ENCODE measurements around the gene ASPRV1. TPM values are rescaled to one million over a fixed set of nuclear protein-coding genes. Genes with fewer than 3 reads are reported as not detected.

ASPRV1 gene
- polyA plus RNA-seq, 3 donors, result 0.25 to 0.52 (median 0.27) TPM

DNA sequence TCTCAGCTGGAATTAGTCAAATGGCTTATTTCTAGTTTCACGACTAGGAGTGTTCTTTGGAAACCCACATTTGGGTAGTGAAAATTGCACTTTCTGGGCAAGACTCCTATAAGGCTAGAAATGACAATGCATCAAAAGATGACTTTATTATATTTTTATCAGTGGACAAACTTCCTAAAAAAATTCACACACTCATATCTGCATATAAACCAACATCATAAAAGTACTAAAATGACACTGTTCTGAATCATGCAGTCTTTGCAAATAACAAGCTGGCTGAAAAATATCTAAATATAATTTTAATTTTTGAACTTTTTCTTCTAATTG lies 28.9 kb downstream of the ASPRV1 start:
- no peaks in the 10 kb centered on the region for H3K27me3 Mint-ChIP-seq (ENCODE audit: low read depth in 3 of 3)
- H3K27ac ChIP-seq (ENCODE audit: low read depth in 1 of 2, low read length in 2 of 2), result peak overlapping the region; percentile 57 to 94
- H4K20me1 ChIP-seq (ENCODE audit: insufficient read depth, low read length), result peaks cover 62% of the 10 kb centered on the region
- peaks cover 37 to 63% of the 10 kb centered on the region in 2 donors for H3K36me3 ChIP-seq (replicated peaks in 1 of 2; ENCODE audit: control insufficient read depth in 1 of 2, insufficient read depth in 2 of 2, low read length in 2 of 2)
- no peak overlapping the region for H3K4me3 Mint-ChIP-seq
- H3K4me2 ChIP-seq (replicated peaks; ENCODE audit: extremely low read depth, low read length, poor library complexity, severe bottlenecking), result peak overlapping the region; percentile 27
- H2AFZ ChIP-seq (ENCODE audit: insufficient read depth, low read depth, low read length, poor library complexity, severe bottlenecking), result no peak overlapping the region
- H3K36me3 Mint-ChIP-seq, result peaks cover 73 to 74% of the 10 kb centered on the region in 2 donors
- peaks cover 84% of the 10 kb centered on the region for H3K4me1 Mint-ChIP-seq
- whole genome bisulfite sequencing (ENCODE audit: insufficient coverage), result no CpG with 5 or more reads among the region's 1 CpG
- TF ChIP-seq, protein P1, sequence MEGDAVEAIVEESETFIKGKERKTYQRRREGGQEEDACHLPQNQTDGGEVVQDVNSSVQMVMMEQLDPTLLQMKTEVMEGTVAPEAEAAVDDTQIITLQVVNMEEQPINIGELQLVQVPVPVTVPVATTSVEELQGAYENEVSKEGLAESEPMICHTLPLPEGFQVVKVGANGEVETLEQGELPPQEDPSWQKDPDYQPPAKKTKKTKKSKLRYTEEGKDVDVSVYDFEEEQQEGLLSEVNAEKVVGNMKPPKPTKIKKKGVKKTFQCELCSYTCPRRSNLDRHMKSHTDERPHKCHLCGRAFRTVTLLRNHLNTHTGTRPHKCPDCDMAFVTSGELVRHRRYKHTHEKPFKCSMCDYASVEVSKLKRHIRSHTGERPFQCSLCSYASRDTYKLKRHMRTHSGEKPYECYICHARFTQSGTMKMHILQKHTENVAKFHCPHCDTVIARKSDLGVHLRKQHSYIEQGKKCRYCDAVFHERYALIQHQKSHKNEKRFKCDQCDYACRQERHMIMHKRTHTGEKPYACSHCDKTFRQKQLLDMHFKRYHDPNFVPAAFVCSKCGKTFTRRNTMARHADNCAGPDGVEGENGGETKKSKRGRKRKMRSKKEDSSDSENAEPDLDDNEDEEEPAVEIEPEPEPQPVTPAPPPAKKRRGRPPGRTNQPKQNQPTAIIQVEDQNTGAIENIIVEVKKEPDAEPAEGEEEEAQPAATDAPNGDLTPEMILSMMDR (IDR thresholded peaks at IDR 0.05), result no peak
- intact Hi-C loops (cut with micrococcal nuclease), result loop anchor here in 1 of 2 donors (2.0 kb wide), 1 partner anchor 16 kb away; no protein-coding TSS in a partner anchor
- no peak overlapping the region for H3K9ac ChIP-seq (ENCODE audit: insufficient read depth, low read length, poor library complexity, severe bottlenecking)
- peaks cover 62 to 93% of the 10 kb centered on the region in 2 donors for H3K4me1 ChIP-seq (ENCODE audit: control insufficient read depth in 1 of 2, insufficient read depth in 2 of 2, low read length in 2 of 2)
- DNase-seq, result no peak
- peaks cover 91% of the 10 kb centered on the region for H3K79me2 ChIP-seq (ENCODE audit: insufficient read depth, low read length)
- H3K9me3 ChIP-seq (replicated peaks in 1 of 2; ENCODE audit: control insufficient read depth in 1 of 2, insufficient read depth in 1 of 2, low read length in 2 of 2), result no peaks in the 10 kb centered on the region
- peaks cover 0 to 1% (median 0%) of the 10 kb centered on the region in 7 donors for H3K9me3 Mint-ChIP-seq
- H3K4me3 ChIP-seq (replicated peaks in 1 of 3; ENCODE audit: low read depth in 2 of 3, low read length in 3 of 3), result peak overlapping the region in 1 of 3 experiments; percentile 41
- peak overlapping the region; percentile 77 to 94 (median 92) for H3K27ac Mint-ChIP-seq
- H3K27me3 ChIP-seq (ENCODE audit: control insufficient read depth in 2 of 2, insufficient read depth in 2 of 2, low read length in 2 of 2), result no peaks in the 10 kb centered on the region

DNA sequence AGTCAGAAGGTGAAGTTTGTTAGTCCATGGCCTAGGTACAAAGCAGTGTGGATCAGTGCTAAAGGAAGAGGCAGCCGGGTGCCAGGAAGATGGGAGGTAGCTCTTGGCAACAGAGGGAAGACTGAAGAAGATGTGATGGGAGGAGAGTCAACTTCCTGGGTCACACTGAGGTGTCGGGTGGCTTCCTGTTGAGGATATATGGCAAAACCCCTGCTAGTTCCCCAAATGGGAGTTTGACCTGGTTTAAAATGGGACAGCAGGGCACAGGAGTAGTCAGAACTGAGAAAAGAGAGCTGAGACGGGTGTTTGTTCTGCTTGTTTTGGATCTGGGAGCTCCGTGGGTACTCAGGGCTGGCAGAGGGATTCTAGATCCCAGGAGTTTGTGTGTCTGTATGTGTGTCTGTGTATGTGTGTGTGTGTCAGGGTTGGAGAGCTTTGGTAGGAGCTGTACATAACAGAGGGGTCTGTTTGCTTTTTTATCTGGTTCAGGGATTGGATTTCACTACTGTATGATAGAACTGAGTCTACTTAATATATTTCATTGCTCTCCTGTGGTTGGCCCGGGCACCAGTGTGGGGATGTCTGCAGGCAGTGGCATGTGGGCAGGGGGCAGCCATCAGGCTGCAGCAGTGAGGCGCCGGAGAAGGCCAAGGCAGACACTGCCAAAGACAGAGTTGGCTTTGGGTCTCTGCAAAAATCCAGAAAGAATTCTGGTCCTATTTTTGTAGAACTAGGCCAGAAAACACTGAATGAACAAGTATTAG lies 29.4 kb downstream of the ASPRV1 start:
- H3K4me3 ChIP-seq (replicated peaks in 1 of 3; ENCODE audit: low read depth in 2 of 3, low read length in 3 of 3), result peak overlapping the region in 1 of 3 experiments; percentile 41
- Mint-ChIP-seq H3K9me3 (peaks cover 0 to 2% (median under 1%) of the 10 kb centered on the region in 7 donors), H3K27me3 (ENCODE audit: low read depth in 3 of 3) (no peaks in the 10 kb centered on the region), H3K4me1 (peaks cover 85% of the 10 kb centered on the region), H3K4me3 (peak overlapping the region in 1 of 2 donors; percentile 46), H3K36me3 (peaks cover 71 to 72% of the 10 kb centered on the region in 2 donors), H3K27ac (peak overlapping the region; percentile 77 to 94 (median 92))
- peaks cover 57% of the 10 kb centered on the region for H4K20me1 ChIP-seq (ENCODE audit: insufficient read depth, low read length)
- H3K27ac ChIP-seq (ENCODE audit: low read depth in 1 of 2, low read length in 2 of 2), result peak overlapping the region; percentile 57 to 94
- intact Hi-C loops (cut with micrococcal nuclease), result loop anchor here in 1 of 2 donors (2.0 kb wide), 1 partner anchor 15 kb away; no protein-coding TSS in a partner anchor
- H3K79me2 ChIP-seq (ENCODE audit: insufficient read depth, low read length), result peaks cover 91% of the 10 kb centered on the region
- TF ChIP-seq, protein P1 (IDR thresholded peaks at IDR 0.05), result no peak
- H2AFZ ChIP-seq (ENCODE audit: insufficient read depth, low read depth, low read length, poor library complexity, severe bottlenecking), result no peak overlapping the region
- H3K9me3 ChIP-seq (replicated peaks in 1 of 2; ENCODE audit: control insufficient read depth in 1 of 2, insufficient read depth in 1 of 2, low read length in 2 of 2), result no peaks in the 10 kb centered on the region
- peaks cover 31 to 61% of the 10 kb centered on the region in 2 donors for H3K36me3 ChIP-seq (replicated peaks in 1 of 2; ENCODE audit: control insufficient read depth in 1 of 2, insufficient read depth in 2 of 2, low read length in 2 of 2)
- H3K4me1 ChIP-seq (ENCODE audit: control insufficient read depth in 1 of 2, insufficient read depth in 2 of 2, low read length in 2 of 2), result peaks cover 66 to 97% of the 10 kb centered on the region in 2 donors
- peak in 2 of 3 donors; percentile 65 to 73 for DNase-seq
- peak overlapping the region; percentile 27 for H3K4me2 ChIP-seq (replicated peaks; ENCODE audit: extremely low read depth, low read length, poor library complexity, severe bottlenecking)
- no peaks in the 10 kb centered on the region for H3K27me3 ChIP-seq (ENCODE audit: control insufficient read depth in 2 of 2, insufficient read depth in 2 of 2, low read length in 2 of 2)
- no peak overlapping the region for H3K9ac ChIP-seq (ENCODE audit: insufficient read depth, low read length, poor library complexity, severe bottlenecking)
- WGBS (ENCODE audit: insufficient coverage), result 67% methylated on average over 7 of the region's 7 CpGs

Measured in CD14-positive monocyte (primary cell).